HEK293 (cell line): ENCODE results near the gene PROCA1.

Source experiments
- BCL11A ChIP-seq: fragments of 450-650 bp; formaldehyde crosslinking; IDR thresholded peaks from 2 replicates; pipeline ENCODE4 v1.5.1; 2016; ENCODE audit warnings: low read depth, missing biosample characterization, missing genetic modification characterization
- KLF10 ChIP-seq: fragments of 450-650 bp; IDR thresholded peaks from 2 replicates; pipeline ENCODE4 v1.5.1; 2018; ENCODE audit warnings: missing biosample characterization, mild to moderate bottlenecking, missing genetic modification characterization
- KLF16 ChIP-seq: fragments of 450-650 bp; formaldehyde crosslinking; IDR thresholded peaks from 2 replicates; pipeline ENCODE4 v1.5.1; 2017; ENCODE audit warnings: missing biosample characterization, missing genetic modification characterization
- MEIS1 ChIP-seq: sonication (generic); formaldehyde crosslinking; IDR thresholded peaks from 2 replicates; pipeline ENCODE4 v1.8.1; 2022; ENCODE audit warnings: missing genetic modification reagents, mild to moderate bottlenecking, borderline replicate concordance
- MYNN ChIP-seq: fragments of 450-650 bp; formaldehyde crosslinking; IDR thresholded peaks from 2 replicates; pipeline ENCODE4 v1.5.1; 2016; ENCODE audit warnings: missing biosample characterization, missing genetic modification characterization, borderline replicate concordance
- MZF1 ChIP-seq: fragments of 450-650 bp; formaldehyde crosslinking; IDR thresholded peaks from 2 replicates; pipeline ENCODE4 v1.5.1; 2017; ENCODE audit warnings: missing biosample characterization, missing genetic modification characterization, borderline replicate concordance
- OSR2 ChIP-seq: fragments of 450-650 bp; formaldehyde crosslinking; IDR thresholded peaks from 2 replicates; pipeline ENCODE4 v1.5.1; 2016; ENCODE audit warnings: missing biosample characterization, missing genetic modification characterization
- PRDM1 ChIP-seq: fragments of 450-650 bp; formaldehyde crosslinking; IDR thresholded peaks from 2 replicates; pipeline ENCODE4; 2016; ENCODE audit warnings: missing biosample characterization, missing genetic modification characterization
- RBAK ChIP-seq: fragments of 450-650 bp; formaldehyde crosslinking; IDR thresholded peaks from 2 replicates; pipeline ENCODE4 v1.5.1; 2016; ENCODE audit warnings: missing biosample characterization, missing genetic modification characterization
- REPIN1 ChIP-seq: fragments of 450-650 bp; formaldehyde crosslinking; IDR thresholded peaks from 2 replicates; pipeline ENCODE4 v1.5.1; 2017; ENCODE audit warnings: missing biosample characterization, missing genetic modification characterization, low read depth
- TCF7L2 ChIP-seq: IDR thresholded peaks from 2 replicates; pipeline ENCODE4 v1.6.1; 2011; ENCODE audit warnings: low read depth, mild to moderate bottlenecking, inconsistent platforms, low read length, moderate library complexity, borderline replicate concordance
- ZBTB1 ChIP-seq: fragments of 450-650 bp; formaldehyde crosslinking; IDR thresholded peaks from 2 replicates; pipeline ENCODE4 v1.5.1; 2016; ENCODE audit warnings: missing biosample characterization, missing genetic modification characterization
- ZBTB20 ChIP-seq: fragments of 450-650 bp; formaldehyde crosslinking; IDR thresholded peaks from 2 replicates; pipeline ENCODE4 v1.5.1; 2016; ENCODE audit warnings: missing biosample characterization, missing genetic modification characterization
- ZFHX2 ChIP-seq: fragments of 450-650 bp; formaldehyde crosslinking; conservative IDR thresholded peaks from 2 replicates; pipeline ENCODE4 v1.5.1; 2016; ENCODE audit warnings: missing biosample characterization, missing genetic modification characterization
- ZNF133 ChIP-seq: fragments of 450-650 bp; formaldehyde crosslinking; IDR thresholded peaks from 2 replicates; pipeline ENCODE4 v1.5.1; 2016; ENCODE audit warnings: missing biosample characterization, missing genetic modification characterization
- ZNF157 ChIP-seq: fragments of 450-650 bp; formaldehyde crosslinking; IDR thresholded peaks from 2 replicates; pipeline ENCODE4 v1.5.1; 2016; ENCODE audit warnings: missing biosample characterization, missing genetic modification characterization
- ZNF174 ChIP-seq: fragments of 450-650 bp; formaldehyde crosslinking; IDR thresholded peaks from 2 replicates; pipeline ENCODE4 v1.5.0; 2017; ENCODE audit warnings: missing biosample characterization, mild to moderate bottlenecking, missing genetic modification characterization
- ZNF184 ChIP-seq: fragments of 450-650 bp; IDR thresholded peaks from 2 replicates; pipeline ENCODE4 v1.5.1; 2018; ENCODE audit warnings: missing biosample characterization, mild to moderate bottlenecking, missing genetic modification characterization
- ZNF2 ChIP-seq: fragments of 450-650 bp; formaldehyde crosslinking; IDR thresholded peaks from 2 replicates; pipeline ENCODE4 v1.5.1; 2016; ENCODE audit warnings: missing biosample characterization, missing genetic modification characterization
- ZNF221 ChIP-seq: fragments of 450-650 bp; formaldehyde crosslinking; IDR thresholded peaks from 2 replicates; pipeline ENCODE4 v1.5.1; 2017; ENCODE audit warnings: missing biosample characterization, missing genetic modification characterization, borderline replicate concordance
- ZNF24 ChIP-seq: fragments of 450-650 bp; formaldehyde crosslinking; IDR thresholded peaks from 2 replicates; pipeline ENCODE4 v1.5.1; 2016; ENCODE audit warnings: missing biosample characterization, missing genetic modification characterization
- ZNF324 ChIP-seq: fragments of 450-650 bp; formaldehyde crosslinking; IDR thresholded peaks from 2 replicates; pipeline ENCODE4 v1.5.1; 2016; ENCODE audit warnings: missing biosample characterization, missing genetic modification characterization
- ZNF335 ChIP-seq: fragments of 450-650 bp; formaldehyde crosslinking; conservative IDR thresholded peaks from 2 replicates; pipeline ENCODE4 v1.5.1; 2016; ENCODE audit warnings: missing biosample characterization, missing genetic modification characterization
- ZNF530 ChIP-seq: fragments of 450-650 bp; formaldehyde crosslinking; IDR thresholded peaks from 2 replicates; pipeline ENCODE4 v1.5.1; 2016; ENCODE audit warnings: low read depth, missing biosample characterization, missing genetic modification characterization
- ZNF548 ChIP-seq: fragments of 450-650 bp; formaldehyde crosslinking; IDR thresholded peaks from 2 replicates; pipeline ENCODE4 v1.5.1; 2016; ENCODE audit warnings: missing biosample characterization, missing genetic modification characterization
- ZNF561 ChIP-seq: fragments of 450-650 bp; IDR thresholded peaks from 2 replicates; pipeline ENCODE4 v1.5.1; 2018; ENCODE audit warnings: missing biosample characterization, missing genetic modification characterization, borderline replicate concordance
- ZNF768 ChIP-seq: fragments of 450-650 bp; formaldehyde crosslinking; IDR thresholded peaks from 2 replicates; pipeline ENCODE4 v1.5.1; 2018; ENCODE audit warnings: missing biosample characterization, mild to moderate bottlenecking, missing genetic modification characterization
- ZXDB ChIP-seq: fragments of 450-650 bp; formaldehyde crosslinking; IDR thresholded peaks from 2 replicates; pipeline ENCODE4 v1.5.1; 2016; ENCODE audit warnings: missing biosample characterization, missing genetic modification characterization
- TF ChIP-seq, protein P1 (sequence below): fragments of 450-650 bp; formaldehyde crosslinking; IDR thresholded peaks from 2 replicates; pipeline ENCODE4 v1.5.1; 2016; ENCODE audit warnings: missing biosample characterization, missing genetic modification characterization
- TF ChIP-seq, protein P2 (sequence below): fragments of 450-650 bp; formaldehyde crosslinking; IDR thresholded peaks from 2 replicates; pipeline ENCODE4 v1.5.1; 2016; ENCODE audit warnings: missing biosample characterization, missing genetic modification characterization
- TF ChIP-seq, protein P3 (sequence below): fragments of 450-650 bp; formaldehyde crosslinking; IDR thresholded peaks from 2 replicates; pipeline ENCODE4 v1.5.1; 2017; ENCODE audit warnings: missing biosample characterization, missing genetic modification characterization
- TF ChIP-seq, protein P4 (sequence below): fragments of 450-650 bp; formaldehyde crosslinking; optimal IDR thresholded peaks from 2 replicates; pipeline ENCODE3; 2016; ENCODE audit warnings: missing biosample characterization, mild to moderate bottlenecking, missing genetic modification characterization
- TF ChIP-seq, protein P5 (sequence below): fragments of 450-650 bp; formaldehyde crosslinking; IDR thresholded peaks from 2 replicates; pipeline ENCODE4 v1.5.1; 2016; ENCODE audit warnings: missing biosample characterization, missing genetic modification characterization

The PROCA1 gene

DNA sequence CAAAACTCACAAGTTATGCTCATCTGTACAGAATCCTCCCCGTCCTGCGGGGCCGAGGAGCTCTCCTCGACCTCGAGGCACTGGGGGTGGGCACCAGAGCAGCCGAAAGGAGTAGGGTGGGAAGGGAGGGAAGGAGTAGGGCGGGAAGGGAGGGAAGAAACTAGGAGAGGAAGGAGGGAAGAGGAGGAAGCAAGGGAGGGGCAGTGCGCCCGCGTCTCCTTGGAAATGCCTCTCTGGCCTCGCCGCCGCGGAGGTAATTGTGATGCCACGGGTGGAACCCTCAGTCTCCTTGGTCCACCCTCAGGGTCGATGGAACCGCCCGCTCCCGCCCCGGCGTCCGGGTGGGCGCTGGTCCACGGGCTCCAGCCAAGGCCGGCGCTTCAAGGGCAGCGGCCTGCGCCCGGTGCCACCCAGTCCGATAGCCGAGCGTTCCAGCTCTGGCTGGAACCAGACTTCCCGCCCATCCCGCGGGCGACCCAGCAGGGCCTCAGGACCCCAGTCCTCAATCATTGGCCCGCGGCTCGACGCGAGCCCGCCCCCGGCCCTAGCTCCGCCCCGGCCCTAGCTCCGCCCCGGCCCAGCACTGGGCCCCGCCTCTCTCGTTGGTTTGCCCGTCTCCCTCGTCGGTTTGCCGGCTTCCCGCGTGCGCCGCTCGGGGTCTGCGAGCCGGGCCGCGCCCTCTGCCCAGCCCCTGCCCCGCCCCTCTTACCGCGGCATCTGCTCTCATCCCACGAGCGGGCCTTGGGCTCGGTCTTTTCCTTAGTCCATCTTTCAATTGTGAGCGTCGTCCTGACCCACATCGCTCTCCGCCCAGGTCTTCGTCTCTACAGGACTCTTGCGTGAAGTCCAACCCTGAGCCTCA, 596 bp downstream of the PROCA1 start (continued):
- TF ChIP-seq ZNF174 (no peak), ZNF24 (tag by site-specific recombination) (no peak), ZNF184 (tag by site-specific recombination) (0 out of 2 replicates have a peak, but pooled peaks have one; percentile 14), ZBTB1 (no peak), ZNF324 (tag by site-specific recombination) (peak; percentile 56; the same call in 1 of the 2 replicates), ZFHX2 (tag by site-specific recombination) (peak; percentile 30; the same call in 1 of the 2 replicates), KLF16 (tag by site-specific recombination) (peak; percentile 76), ZNF530 (tag by site-specific recombination) (no peak), REPIN1 (tag by site-specific recombination) (peak; percentile 70; the same call in 1 of the 2 replicates), ZNF133 (tag by site-specific recombination) (no peak), ZNF768 (0 out of 2 replicates have a peak, but pooled peaks have one; percentile 27), ZNF2 (tag by site-specific recombination) (0 out of 2 replicates have a peak, but pooled peaks have one; percentile 30), TCF7L2 (no peak), KLF10 (peak; percentile 99), OSR2 (tag by site-specific recombination) (no peak), MZF1 (tag by site-specific recombination) (peak; percentile 31; the same call in 1 of the 2 replicates), PRDM1 (tag by site-specific recombination) (no peak), ZNF561 (tag by site-specific recombination) (peak; percentile 95), ZBTB20 (tag by site-specific recombination) (peak; percentile 60; the same call in 1 of the 2 replicates), BCL11A (tag by site-specific recombination) (0 out of 2 replicates have a peak, but pooled peaks have one; percentile 26), ZNF157 (tag by site-specific recombination) (no peak), MYNN (no peak), MEIS1 (CRISPR knock-in tag) (0 out of 2 replicates have a peak, but pooled peaks have one; percentile 37), ZXDB (tag by site-specific recombination) (peak; percentile 91), ZNF221 (tag by site-specific recombination) (no peak), RBAK (no peak), ZNF335 (tag by site-specific recombination) (peak; percentile 91), ZNF548 (no peak)
- TF ChIP-seq, protein P1, sequence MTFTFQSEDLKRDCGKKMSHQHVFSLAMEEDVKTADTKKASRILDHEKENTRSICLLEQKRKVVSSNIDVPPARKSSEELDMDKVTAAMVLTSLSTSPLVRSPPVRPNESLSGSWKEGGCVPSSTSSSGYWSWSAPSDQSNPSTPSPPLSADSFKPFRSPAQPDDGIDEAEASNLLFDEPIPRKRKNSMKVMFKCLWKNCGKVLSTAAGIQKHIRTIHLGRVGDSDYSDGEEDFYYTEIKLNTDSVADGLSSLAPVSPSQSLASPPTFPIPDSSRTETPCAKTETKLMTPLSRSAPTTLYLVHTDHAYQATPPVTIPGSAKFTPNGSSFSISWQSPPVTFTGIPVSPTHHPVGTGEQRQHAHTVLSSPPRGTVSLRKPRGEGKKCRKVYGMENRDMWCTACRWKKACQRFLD = no peak
- TF ChIP-seq, protein P2, sequence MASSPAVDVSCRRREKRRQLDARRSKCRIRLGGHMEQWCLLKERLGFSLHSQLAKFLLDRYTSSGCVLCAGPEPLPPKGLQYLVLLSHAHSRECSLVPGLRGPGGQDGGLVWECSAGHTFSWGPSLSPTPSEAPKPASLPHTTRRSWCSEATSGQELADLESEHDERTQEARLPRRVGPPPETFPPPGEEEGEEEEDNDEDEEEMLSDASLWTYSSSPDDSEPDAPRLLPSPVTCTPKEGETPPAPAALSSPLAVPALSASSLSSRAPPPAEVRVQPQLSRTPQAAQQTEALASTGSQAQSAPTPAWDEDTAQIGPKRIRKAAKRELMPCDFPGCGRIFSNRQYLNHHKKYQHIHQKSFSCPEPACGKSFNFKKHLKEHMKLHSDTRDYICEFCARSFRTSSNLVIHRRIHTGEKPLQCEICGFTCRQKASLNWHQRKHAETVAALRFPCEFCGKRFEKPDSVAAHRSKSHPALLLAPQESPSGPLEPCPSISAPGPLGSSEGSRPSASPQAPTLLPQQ (tag by site-specific recombination) = peak; percentile 61
- TF ChIP-seq, protein P3, sequence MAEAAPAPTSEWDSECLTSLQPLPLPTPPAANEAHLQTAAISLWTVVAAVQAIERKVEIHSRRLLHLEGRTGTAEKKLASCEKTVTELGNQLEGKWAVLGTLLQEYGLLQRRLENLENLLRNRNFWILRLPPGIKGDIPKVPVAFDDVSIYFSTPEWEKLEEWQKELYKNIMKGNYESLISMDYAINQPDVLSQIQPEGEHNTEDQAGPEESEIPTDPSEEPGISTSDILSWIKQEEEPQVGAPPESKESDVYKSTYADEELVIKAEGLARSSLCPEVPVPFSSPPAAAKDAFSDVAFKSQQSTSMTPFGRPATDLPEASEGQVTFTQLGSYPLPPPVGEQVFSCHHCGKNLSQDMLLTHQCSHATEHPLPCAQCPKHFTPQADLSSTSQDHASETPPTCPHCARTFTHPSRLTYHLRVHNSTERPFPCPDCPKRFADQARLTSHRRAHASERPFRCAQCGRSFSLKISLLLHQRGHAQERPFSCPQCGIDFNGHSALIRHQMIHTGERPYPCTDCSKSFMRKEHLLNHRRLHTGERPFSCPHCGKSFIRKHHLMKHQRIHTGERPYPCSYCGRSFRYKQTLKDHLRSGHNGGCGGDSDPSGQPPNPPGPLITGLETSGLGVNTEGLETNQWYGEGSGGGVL (tag by site-specific recombination) = peak; percentile 93
- TF ChIP-seq, protein P4, sequence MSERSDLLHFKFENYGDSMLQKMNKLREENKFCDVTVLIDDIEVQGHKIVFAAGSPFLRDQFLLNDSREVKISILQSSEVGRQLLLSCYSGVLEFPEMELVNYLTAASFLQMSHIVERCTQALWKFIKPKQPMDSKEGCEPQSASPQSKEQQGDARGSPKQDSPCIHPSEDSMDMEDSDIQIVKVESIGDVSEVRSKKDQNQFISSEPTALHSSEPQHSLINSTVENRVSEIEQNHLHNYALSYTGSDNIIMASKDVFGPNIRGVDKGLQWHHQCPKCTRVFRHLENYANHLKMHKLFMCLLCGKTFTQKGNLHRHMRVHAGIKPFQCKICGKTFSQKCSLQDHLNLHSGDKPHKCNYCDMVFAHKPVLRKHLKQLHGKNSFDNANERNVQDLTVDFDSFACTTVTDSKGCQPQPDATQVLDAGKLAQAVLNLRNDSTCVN = peak; percentile 71
- TF ChIP-seq, protein P5, sequence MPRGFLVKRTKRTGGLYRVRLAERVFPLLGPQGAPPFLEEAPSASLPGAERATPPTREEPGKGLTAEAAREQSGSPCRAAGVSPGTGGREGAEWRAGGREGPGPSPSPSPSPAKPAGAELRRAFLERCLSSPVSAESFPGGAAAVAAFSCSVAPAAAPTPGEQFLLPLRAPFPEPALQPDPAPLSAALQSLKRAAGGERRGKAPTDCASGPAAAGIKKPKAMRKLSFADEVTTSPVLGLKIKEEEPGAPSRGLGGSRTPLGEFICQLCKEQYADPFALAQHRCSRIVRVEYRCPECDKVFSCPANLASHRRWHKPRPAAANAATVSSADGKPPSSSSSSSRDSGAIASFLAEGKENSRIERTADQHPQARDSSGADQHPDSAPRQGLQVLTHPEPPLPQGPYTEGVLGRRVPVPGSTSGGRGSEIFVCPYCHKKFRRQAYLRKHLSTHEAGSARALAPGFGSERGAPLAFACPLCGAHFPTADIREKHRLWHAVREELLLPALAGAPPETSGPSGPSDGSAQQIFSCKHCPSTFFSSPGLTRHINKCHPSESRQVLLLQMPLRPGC (tag by site-specific recombination) = peak; percentile 54; the same call in 1 of the 2 replicates
